Measurements from ENCODE around the gene ARMC7.

Gene ARMC7

DNA sequence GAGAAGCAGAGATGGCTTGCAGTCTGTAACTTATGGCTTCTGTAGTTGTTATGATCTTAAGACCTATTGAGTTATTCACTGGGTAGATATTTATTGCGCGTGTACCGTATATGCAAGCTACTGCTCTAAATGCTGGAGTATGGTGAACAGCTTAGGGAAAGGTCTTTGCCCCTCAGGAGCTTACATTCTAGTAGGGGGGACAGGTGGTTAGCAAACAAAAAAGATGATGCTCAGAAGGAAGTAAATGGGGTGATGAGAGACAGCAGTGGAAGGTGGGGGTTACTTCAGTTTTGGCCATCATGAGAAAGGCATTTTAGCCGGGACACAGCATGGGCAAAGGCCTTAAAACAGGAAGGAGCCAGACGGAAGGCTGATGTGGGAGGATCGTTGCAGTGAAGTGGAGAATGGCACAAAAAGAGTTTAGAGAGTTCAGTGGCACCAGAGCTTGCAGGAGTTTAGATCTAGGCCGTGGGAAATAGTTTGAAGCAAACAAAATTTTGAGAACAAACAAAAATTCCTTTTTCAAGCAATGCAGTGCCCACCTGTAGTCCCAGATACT lies 2.1 kb downstream of the ARMC7 start:
- no peaks in the 10 kb centered on the region for H3K27me3 ChIP-seq (ENCODE audit: control insufficient read depth in 5 of 5, insufficient read depth in 4 of 5, low read length in 5 of 5)
- H3K9me3 ChIP-seq (ENCODE audit: control insufficient read depth in 5 of 5, low read length in 5 of 5), result no peaks in the 10 kb centered on the region
- H3K4me1 ChIP-seq (ENCODE audit: control insufficient read depth in 5 of 5, insufficient read depth in 5 of 5, low read length in 5 of 5), result peaks cover 2 to 62% (median 48%) of the 10 kb centered on the region in 5 donors
- peaks cover 0 to 4% (median 0%) of the 10 kb centered on the region in 5 donors for H3K36me3 ChIP-seq (ENCODE audit: control insufficient read depth in 5 of 5, insufficient read depth in 5 of 5, low read length in 5 of 5)
- H3K9ac ChIP-seq (ENCODE audit: low read length in 5 of 5), result no peak overlapping the region
- no peak overlapping the region for H3K27ac ChIP-seq (ENCODE audit: low read depth, low read length)
- H3K4me3 ChIP-seq (ENCODE audit: low read depth in 1 of 5, low read length in 5 of 5), result no peak overlapping the region

DNA sequence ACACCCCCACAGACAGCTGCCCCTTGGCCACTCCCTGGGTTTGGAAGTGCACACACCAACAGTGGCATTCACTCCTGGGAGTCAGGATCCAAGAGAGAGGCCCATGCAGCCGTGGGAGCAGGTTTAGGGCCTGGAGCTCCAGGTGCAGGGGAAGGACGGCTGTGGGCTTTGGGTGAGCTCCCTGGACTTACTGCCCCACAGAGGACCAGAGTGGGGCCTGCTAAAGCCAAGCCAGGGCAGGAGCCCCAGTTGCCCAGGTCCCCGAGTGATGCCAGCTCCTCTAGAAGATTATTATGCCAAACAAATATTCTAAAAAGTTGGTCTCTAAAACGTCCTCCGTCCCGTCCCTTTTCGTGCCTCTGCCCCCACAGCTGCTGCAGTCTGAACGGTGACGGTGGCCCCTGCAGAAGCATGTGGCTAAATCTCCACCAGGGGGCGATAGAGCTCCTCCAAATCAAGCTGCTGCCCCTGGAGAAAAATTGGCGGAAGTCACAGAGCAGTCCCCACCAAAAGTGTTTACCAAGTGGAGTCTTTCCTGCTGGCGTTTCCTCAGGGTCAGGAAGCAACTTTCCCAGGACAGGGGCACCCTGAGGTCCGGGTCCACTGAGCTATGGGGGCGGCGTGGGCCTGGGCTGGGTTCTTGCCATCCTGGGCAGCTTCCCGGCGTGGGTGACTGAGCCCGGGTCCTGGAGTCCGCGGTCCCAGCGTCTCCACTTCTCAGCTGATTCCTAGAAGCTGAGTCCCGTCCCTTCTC lies 4.2 kb downstream of the ARMC7 start:
- H3K9me3 ChIP-seq (ENCODE audit: control insufficient read depth in 5 of 5, low read length in 5 of 5), result no peaks in the 10 kb centered on the region
- no peaks in the 10 kb centered on the region for H3K27me3 ChIP-seq (ENCODE audit: control insufficient read depth in 5 of 5, insufficient read depth in 4 of 5, low read length in 5 of 5)
- H3K9ac ChIP-seq (ENCODE audit: low read length in 5 of 5), result peak overlapping the region; percentile 69 to 84 (median 77)
- H3K4me1 ChIP-seq (ENCODE audit: control insufficient read depth in 5 of 5, insufficient read depth in 5 of 5, low read length in 5 of 5), result peaks cover 2 to 58% (median 47%) of the 10 kb centered on the region in 5 donors
- peak overlapping the region; percentile 75 to 81 (median 79) for H3K4me3 ChIP-seq (ENCODE audit: low read depth in 1 of 5, low read length in 5 of 5)
- H3K27ac ChIP-seq (ENCODE audit: low read depth, low read length), result peak overlapping the region; percentile 73
- H3K36me3 ChIP-seq (ENCODE audit: control insufficient read depth in 5 of 5, insufficient read depth in 5 of 5, low read length in 5 of 5), result peaks cover 0 to 9% (median 5%) of the 10 kb centered on the region in 5 donors

DNA sequence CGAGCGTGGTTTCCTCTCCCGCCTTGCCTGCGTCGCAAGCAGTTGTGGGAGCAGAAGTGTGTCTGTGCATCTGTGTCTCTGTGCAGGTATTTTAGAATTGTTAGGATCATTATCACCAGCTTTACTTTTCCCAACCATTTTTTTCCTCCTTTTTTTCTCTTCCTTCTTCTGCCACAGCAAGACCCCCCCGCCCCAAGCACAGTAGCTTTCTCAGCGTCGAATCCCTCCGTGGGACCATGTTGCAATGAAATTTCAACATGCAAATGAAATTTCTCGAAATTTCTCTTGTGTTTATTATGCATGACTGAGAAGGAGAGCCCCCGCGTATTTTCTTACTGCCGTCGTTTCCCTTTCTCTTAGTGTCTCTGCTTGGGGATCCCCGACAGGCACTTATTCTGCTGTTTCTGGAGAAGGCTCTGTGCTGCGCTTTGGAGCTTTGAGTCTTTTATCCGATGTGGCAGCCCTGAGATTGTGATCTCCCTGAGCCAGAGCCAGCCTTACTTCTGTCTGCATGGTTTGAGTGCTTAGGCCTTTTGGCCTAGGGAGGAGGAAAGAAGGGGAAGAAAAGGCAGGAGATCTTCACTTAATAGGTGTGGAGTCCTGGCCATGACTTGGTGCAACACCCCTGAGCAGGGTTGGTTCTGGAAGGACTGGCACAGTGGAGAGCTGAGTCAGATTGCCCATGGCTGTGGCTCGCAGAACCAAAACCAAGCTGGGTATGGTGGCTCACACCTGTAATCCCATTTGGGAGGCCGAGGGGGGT lies 5.0 kb downstream of the ARMC7 start:
- H3K4me1 ChIP-seq (ENCODE audit: control insufficient read depth in 5 of 5, insufficient read depth in 5 of 5, low read length in 5 of 5), result peaks cover 2 to 51% (median 40%) of the 10 kb centered on the region in 5 donors
- peak overlapping the region; percentile 73 for H3K27ac ChIP-seq (ENCODE audit: low read depth, low read length)
- peak overlapping the region; percentile 75 to 81 (median 79) for H3K4me3 ChIP-seq (ENCODE audit: low read depth in 1 of 5, low read length in 5 of 5)
- H3K27me3 ChIP-seq (ENCODE audit: control insufficient read depth in 5 of 5, insufficient read depth in 4 of 5, low read length in 5 of 5), result no peaks in the 10 kb centered on the region
- peaks cover 0 to 11% (median 5%) of the 10 kb centered on the region in 5 donors for H3K36me3 ChIP-seq (ENCODE audit: control insufficient read depth in 5 of 5, insufficient read depth in 5 of 5, low read length in 5 of 5)
- peak overlapping the region; percentile 69 to 84 (median 77) for H3K9ac ChIP-seq (ENCODE audit: low read length in 5 of 5)
- no peaks in the 10 kb centered on the region for H3K9me3 ChIP-seq (ENCODE audit: control insufficient read depth in 5 of 5, low read length in 5 of 5)

DNA sequence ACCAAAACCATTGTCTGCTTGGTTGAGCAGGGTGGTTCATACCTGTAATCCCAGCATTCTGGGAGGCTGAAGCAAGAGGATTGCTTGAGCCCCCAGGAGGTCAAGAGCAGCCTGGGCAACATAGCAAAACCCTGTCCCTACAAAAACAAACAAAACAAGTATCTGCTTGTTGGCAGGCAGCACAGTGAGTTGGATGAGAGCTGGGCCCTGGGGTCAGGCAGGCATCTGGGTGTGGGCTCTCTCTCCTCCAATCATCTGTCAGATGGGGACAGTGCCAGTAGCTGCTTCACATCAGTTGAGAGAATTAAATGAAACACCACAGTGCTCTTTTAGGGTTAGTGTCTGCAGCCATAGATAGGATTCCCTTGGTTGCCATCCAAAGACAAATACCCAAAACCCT lies 5.8 kb downstream of the ARMC7 start:
- peaks cover 0 to 14% (median 5%) of the 10 kb centered on the region in 5 donors for H3K36me3 ChIP-seq (ENCODE audit: control insufficient read depth in 5 of 5, insufficient read depth in 5 of 5, low read length in 5 of 5)
- H3K4me3 ChIP-seq (ENCODE audit: low read depth in 1 of 5, low read length in 5 of 5), result no peak overlapping the region
- no peak overlapping the region for H3K27ac ChIP-seq (ENCODE audit: low read depth, low read length)
- H3K9ac ChIP-seq (ENCODE audit: low read length in 5 of 5), result peak overlapping the region in 1 of 5 donors; percentile 21
- peaks cover 2 to 46% (median 36%) of the 10 kb centered on the region in 5 donors for H3K4me1 ChIP-seq (ENCODE audit: control insufficient read depth in 5 of 5, insufficient read depth in 5 of 5, low read length in 5 of 5)
- H3K9me3 ChIP-seq (ENCODE audit: control insufficient read depth in 5 of 5, low read length in 5 of 5), result no peaks in the 10 kb centered on the region
- H3K27me3 ChIP-seq (ENCODE audit: control insufficient read depth in 5 of 5, insufficient read depth in 4 of 5, low read length in 5 of 5), result no peaks in the 10 kb centered on the region

DNA sequence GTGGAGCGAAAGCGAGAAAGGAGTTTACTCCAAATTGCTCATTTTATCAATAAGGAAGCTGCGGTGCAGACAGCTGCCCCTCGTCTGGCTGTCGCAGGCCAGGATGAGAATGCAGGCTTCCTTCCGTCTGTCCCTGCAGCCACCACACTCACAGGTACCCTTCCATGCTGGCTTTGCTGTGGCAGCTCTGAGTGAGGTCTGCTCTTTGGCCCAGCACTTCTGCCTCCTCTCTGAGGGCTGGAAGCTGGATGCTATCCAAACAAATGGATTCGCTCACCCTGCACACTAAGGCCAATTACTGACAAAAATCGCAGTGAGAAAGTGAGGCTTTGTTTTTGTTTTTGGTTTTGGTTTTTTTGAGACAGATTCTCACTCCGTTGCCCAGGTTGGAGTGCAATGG lies 7.0 kb downstream of the ARMC7 start:
- peaks cover 0 to 20% (median 9%) of the 10 kb centered on the region in 5 donors for H3K36me3 ChIP-seq (ENCODE audit: control insufficient read depth in 5 of 5, insufficient read depth in 5 of 5, low read length in 5 of 5)
- no peak overlapping the region for H3K9ac ChIP-seq (ENCODE audit: low read length in 5 of 5)
- H3K27me3 ChIP-seq (ENCODE audit: control insufficient read depth in 5 of 5, insufficient read depth in 4 of 5, low read length in 5 of 5), result no peaks in the 10 kb centered on the region
- H3K9me3 ChIP-seq (ENCODE audit: control insufficient read depth in 5 of 5, low read length in 5 of 5), result no peaks in the 10 kb centered on the region
- H3K27ac ChIP-seq (ENCODE audit: low read depth, low read length), result no peak overlapping the region
- no peak overlapping the region for H3K4me3 ChIP-seq (ENCODE audit: low read depth in 1 of 5, low read length in 5 of 5)
- H3K4me1 ChIP-seq (ENCODE audit: control insufficient read depth in 5 of 5, insufficient read depth in 5 of 5, low read length in 5 of 5), result peaks cover 2 to 36% (median 29%) of the 10 kb centered on the region in 5 donors

DNA sequence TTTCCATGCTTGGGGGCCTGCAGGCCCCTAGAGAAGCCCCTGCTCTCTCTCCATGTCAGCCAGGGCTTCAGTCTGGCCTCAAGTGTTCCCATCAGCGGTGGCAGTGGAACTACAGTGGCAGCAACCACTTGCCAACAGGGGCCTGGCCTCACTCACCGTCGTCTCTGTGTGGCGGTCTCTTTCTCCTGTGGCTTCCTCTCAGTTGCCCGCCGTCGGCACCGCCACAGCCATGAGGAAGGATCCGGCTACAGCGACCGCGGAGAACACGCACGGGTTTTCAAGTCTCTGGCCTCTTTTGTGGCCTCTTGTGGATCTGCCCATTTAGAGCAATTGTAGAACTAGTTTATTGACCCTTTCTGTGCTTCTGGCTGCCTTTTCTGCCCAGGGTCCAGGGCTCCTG lies 8.5 kb downstream of the ARMC7 start:
- Histone ChIP-seq H3K27ac (ENCODE audit: low read depth, low read length) (no peak overlapping the region), H3K36me3 (ENCODE audit: control insufficient read depth in 5 of 5, insufficient read depth in 5 of 5, low read length in 5 of 5) (peaks cover 0 to 20% (median 9%) of the 10 kb centered on the region in 5 donors), H3K27me3 (ENCODE audit: control insufficient read depth in 5 of 5, insufficient read depth in 4 of 5, low read length in 5 of 5) (no peaks in the 10 kb centered on the region), H3K9me3 (ENCODE audit: control insufficient read depth in 5 of 5, low read length in 5 of 5) (no peaks in the 10 kb centered on the region), H3K4me1 (ENCODE audit: control insufficient read depth in 5 of 5, insufficient read depth in 5 of 5, low read length in 5 of 5) (peaks cover 2 to 33% (median 25%) of the 10 kb centered on the region in 5 donors), H3K9ac (ENCODE audit: low read length in 5 of 5) (no peak overlapping the region), H3K4me3 (ENCODE audit: low read depth in 1 of 5, low read length in 5 of 5) (no peak overlapping the region)

DNA sequence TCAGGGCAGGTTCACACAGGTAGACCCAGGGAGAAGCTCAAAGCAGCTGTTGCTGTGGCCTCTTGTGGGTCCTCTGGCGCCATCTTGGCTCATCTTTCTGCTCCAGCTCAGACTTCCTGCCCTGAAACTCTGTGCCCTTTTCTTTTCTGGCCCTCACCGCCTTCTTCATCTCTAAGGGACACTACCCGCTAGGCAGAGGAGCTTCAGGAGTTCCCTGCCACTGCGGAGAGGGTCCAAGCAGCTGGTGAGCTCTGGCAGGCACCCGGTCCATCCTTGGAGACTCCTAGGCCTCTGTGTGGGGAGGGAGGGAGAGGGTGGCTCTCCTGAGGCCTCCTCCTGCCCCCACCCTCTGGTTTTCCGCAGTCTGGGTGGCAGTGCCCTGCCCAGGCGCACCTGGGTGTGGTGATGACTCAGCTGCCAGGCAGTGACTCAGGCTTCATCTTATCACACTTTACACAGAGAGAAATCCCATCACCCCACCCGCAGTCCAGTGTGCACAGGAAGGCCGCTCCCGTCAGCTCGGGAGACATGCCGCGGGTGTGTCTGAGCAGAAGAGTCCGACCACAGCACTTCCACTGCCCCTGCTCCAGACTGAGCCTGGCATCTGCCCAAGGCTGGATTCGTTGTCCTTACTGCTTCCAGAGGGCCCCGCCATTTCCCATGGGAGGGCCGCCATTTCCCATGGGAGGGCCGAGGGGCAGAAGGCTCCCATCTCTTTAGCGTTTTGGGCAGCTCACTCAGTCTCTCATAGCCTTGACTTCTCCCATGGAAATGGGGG lies 14.5 kb downstream of the ARMC7 start:
- peaks cover 0 to 11% (median 0%) of the 10 kb centered on the region in 5 donors for H3K4me1 ChIP-seq (ENCODE audit: control insufficient read depth in 5 of 5, insufficient read depth in 5 of 5, low read length in 5 of 5)
- H3K36me3 ChIP-seq (ENCODE audit: control insufficient read depth in 5 of 5, insufficient read depth in 5 of 5, low read length in 5 of 5), result peaks cover 0 to 22% (median 8%) of the 10 kb centered on the region in 5 donors
- H3K4me3 ChIP-seq (ENCODE audit: low read depth in 1 of 5, low read length in 5 of 5), result no peak overlapping the region
- no peaks in the 10 kb centered on the region for H3K9me3 ChIP-seq (ENCODE audit: control insufficient read depth in 5 of 5, low read length in 5 of 5)
- no peaks in the 10 kb centered on the region for H3K27me3 ChIP-seq (ENCODE audit: control insufficient read depth in 5 of 5, insufficient read depth in 4 of 5, low read length in 5 of 5)
- no peak overlapping the region for H3K27ac ChIP-seq (ENCODE audit: low read depth, low read length)
- no peak overlapping the region for H3K9ac ChIP-seq (ENCODE audit: low read length in 5 of 5)

DNA sequence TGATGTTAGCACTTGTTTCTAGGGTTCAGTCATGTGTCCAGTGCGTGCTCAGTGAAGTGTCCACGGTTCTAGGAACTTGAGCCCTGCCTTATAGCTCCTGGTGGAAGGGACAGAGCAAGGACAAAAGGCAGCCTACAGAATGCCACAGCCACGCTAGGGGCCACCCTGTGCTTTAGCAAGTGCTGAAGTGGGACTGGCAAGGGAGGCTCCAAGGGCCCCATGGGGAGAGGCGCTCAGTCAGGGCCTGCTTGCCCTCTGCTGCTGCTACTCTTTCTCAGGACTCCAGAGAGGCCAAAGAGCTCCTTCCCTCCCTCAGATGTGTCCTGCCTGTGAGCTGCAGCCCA lies 15.0 kb downstream of the ARMC7 start:
- no peaks in the 10 kb centered on the region for H3K27me3 ChIP-seq (ENCODE audit: control insufficient read depth in 5 of 5, insufficient read depth in 4 of 5, low read length in 5 of 5)
- no peak overlapping the region for H3K4me3 ChIP-seq (ENCODE audit: low read depth in 1 of 5, low read length in 5 of 5)
- H3K4me1 ChIP-seq (ENCODE audit: control insufficient read depth in 5 of 5, insufficient read depth in 5 of 5, low read length in 5 of 5), result peaks cover 0 to 11% (median 0%) of the 10 kb centered on the region in 5 donors
- H3K9me3 ChIP-seq (ENCODE audit: control insufficient read depth in 5 of 5, low read length in 5 of 5), result no peaks in the 10 kb centered on the region
- H3K36me3 ChIP-seq (ENCODE audit: control insufficient read depth in 5 of 5, insufficient read depth in 5 of 5, low read length in 5 of 5), result peaks cover 0 to 28% (median 14%) of the 10 kb centered on the region in 5 donors
- H3K27ac ChIP-seq (ENCODE audit: low read depth, low read length), result no peak overlapping the region
- H3K9ac ChIP-seq (ENCODE audit: low read length in 5 of 5), result peak overlapping the region in 1 of 5 donors; percentile 4

DNA sequence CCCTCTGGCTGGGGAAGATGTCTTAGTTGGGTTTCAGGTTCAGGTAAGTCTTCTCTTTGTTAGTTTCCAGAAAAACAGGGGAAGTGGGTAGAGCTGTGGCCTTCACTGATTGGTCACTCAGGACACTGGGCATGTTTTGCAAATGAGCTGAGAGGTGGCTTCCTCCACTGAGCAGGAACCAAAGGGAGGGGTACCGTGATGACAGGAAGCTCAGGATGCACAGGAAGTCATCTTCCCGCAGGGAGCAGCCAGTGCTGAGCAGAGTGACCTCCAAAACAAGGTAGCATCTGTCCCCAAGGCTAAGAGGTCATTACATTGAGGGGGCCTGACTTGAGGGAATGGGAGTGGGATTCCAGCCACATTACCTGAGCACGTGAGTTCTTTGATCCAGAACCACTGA lies 16.2 kb downstream of the ARMC7 start:
- peak overlapping the region in 1 of 5 donors; percentile 16 for H3K9ac ChIP-seq (ENCODE audit: low read length in 5 of 5)
- no peak overlapping the region for H3K4me3 ChIP-seq (ENCODE audit: low read depth in 1 of 5, low read length in 5 of 5)
- H3K9me3 ChIP-seq (ENCODE audit: control insufficient read depth in 5 of 5, low read length in 5 of 5), result no peaks in the 10 kb centered on the region
- H3K27ac ChIP-seq (ENCODE audit: low read depth, low read length), result no peak overlapping the region
- peaks cover 0 to 21% (median 9%) of the 10 kb centered on the region in 5 donors for H3K4me1 ChIP-seq (ENCODE audit: control insufficient read depth in 5 of 5, insufficient read depth in 5 of 5, low read length in 5 of 5)
- H3K36me3 ChIP-seq (ENCODE audit: control insufficient read depth in 5 of 5, insufficient read depth in 5 of 5, low read length in 5 of 5), result peaks cover 0 to 28% (median 13%) of the 10 kb centered on the region in 5 donors
- no peaks in the 10 kb centered on the region for H3K27me3 ChIP-seq (ENCODE audit: control insufficient read depth in 5 of 5, insufficient read depth in 4 of 5, low read length in 5 of 5)
